Epithelial cell of alveolus of lung (primary cell): ENCODE results near the gene POU4F1. TPM values are rescaled to one million over a fixed set of nuclear protein-coding genes. Genes with fewer than 3 reads are reported as not detected.

ENCODE experiments used
- total RNA-seq: library from RNA; depleted of rRNA; stranded (reverse); fragments of >200 nt; gene quantifications from 2 replicates; pipeline ENCODE4 v1.2.1, GENCODE V29; 2015

The POU4F1 gene, protein sequence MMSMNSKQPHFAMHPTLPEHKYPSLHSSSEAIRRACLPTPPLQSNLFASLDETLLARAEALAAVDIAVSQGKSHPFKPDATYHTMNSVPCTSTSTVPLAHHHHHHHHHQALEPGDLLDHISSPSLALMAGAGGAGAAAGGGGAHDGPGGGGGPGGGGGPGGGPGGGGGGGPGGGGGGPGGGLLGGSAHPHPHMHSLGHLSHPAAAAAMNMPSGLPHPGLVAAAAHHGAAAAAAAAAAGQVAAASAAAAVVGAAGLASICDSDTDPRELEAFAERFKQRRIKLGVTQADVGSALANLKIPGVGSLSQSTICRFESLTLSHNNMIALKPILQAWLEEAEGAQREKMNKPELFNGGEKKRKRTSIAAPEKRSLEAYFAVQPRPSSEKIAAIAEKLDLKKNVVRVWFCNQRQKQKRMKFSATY
- 0.08 TPM in 1 of 2 replicates, not detected in the other for total RNA-seq

DNA sequence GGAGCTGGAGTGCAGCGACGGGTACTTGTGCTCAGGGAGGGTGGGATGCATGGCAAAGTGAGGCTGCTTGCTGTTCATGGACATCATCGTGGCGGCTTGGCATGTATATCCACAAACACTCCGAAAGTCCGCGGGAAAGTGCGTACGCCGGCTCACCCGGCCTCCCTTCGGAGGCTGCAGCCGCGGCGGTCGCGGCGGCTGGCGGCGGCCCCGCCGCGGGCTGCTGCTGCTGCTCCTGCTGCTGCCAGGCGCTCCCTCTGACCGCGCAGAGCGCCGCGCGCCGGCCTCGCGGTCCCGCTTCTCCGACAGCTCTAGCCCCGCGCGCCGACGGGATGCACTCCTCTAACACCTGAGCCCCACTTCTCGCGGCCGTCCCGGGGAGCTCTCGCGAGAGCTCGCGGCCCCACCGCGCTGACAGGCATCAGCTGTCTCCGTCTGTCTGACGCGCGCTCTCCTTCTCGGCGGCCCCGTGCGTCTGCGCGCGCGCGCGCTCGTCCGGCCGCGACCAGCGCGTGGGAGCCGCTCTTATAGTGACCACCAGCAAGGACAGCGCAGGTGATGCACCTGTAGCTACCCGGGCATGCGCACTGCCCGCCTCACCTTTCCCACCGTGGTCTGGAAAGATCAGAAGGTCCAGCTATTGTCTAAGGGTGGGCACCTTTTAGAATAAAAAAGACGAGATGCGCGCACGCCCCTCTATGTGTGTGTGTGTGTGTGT, at the start of gene POU4F1:
Gene POU4F1, minus strand, starts transcription at position 313 of the 718 bp plus-strand sequence. Its CDS starts 226 bp downstream, at position 87.

Other genes with a start within 250 kb of the POU4F1 start
- 10.3 and 10.9 TPM in 2 replicates for gene OBI1, start 55.6 kb upstream of the POU4F1 start, total RNA-seq